ENCODE measurements around the gene TDRD12. TPM values are rescaled to one million over a fixed set of nuclear protein-coding genes. Genes with fewer than 3 reads are reported as not detected.

TDRD12 gene
- total and polyA plus RNA-seq, 2 of the 13 experiments (the other 11 are each of a cell fraction or from before 2014, with no cell fraction given): 0.03 to 0.40 TPM

DNA sequence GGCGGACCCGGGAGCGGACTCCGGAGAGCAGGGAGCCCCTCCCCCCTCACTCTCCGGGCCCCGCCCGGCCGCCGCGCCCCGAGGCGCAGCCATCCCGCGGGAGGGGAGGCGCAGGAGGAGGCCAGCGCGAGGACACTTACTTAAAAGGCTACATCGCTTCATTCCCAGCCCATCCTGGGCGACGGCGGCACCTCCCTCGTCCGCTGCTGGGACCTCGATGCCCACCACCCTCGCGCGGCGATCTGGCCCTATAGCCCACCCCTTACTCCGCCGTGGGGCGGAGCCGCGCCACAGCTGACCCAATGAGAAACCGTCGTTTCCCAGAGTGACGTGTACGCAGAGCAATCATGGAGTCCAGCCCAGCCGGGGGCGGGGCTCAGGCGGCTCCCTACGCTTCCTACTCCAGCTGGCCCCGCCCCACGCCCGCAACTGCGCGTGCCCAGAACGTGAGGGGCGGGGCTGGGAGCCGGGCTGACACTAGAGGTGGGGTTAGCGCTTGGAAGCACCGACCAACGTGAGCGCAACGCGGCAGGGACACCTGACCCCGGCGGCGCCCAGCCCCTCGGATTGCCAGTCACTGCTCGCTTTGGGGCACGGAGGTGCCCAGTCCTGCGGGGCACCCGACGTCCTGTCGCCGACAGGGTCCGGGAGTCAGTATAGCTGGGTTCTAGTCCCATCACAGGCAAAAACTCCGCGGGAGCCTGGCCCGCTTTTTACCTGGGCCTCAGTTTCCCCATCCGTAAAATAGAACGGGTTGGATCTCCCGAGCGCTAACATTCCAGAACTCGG is 44.4 kb upstream of the TDRD12 start, which contains the start of gene ANKRD27 (continued):
- TF ChIP-seq REST (IDR thresholded peaks at IDR 0.05; ENCODE audit: borderline replicate concordance in 1 of 2, low read depth in 1 of 2, low read length in 2 of 2) (0 out of 4 replicates have a peak, but pooled peaks of 1 of the 2 experiments have one; percentile 26), ESRRA (CRISPR knock-in tag; IDR thresholded peaks at IDR 0.05; ENCODE audit: low read depth) (peak; percentile 31; the same call in 1 of the 2 replicates), HDAC1 (CRISPR knock-in tag; IDR thresholded peaks at IDR 0.05) (peak; percentile 63), PBX2 (CRISPR knock-in tag; IDR thresholded peaks at IDR 0.05) (peak; percentile 97), THAP8 (CRISPR knock-in tag; IDR thresholded peaks at IDR 0.05; ENCODE audit: borderline replicate concordance) (no peak), KDM5B (CRISPR knock-in tag; IDR thresholded peaks at IDR 0.05; ENCODE audit: borderline replicate concordance) (peak; percentile 23; the same call in 1 of the 2 replicates), ERF (CRISPR knock-in tag; IDR thresholded peaks at IDR 0.05) (peak; percentile 27; the same call in 1 of the 2 replicates), MIER3 (CRISPR knock-in tag; IDR thresholded peaks at IDR 0.05; ENCODE audit: borderline replicate concordance) (0 out of 2 replicates have a peak, but pooled peaks have one; percentile 20), ZNF737 (CRISPR knock-in tag; IDR thresholded peaks at IDR 0.05; ENCODE audit: borderline replicate concordance) (no peak), KAT8 (CRISPR knock-in tag; IDR thresholded peaks at IDR 0.05) (peak; percentile 52; the same call in 1 of the 2 replicates), TRAFD1 (CRISPR knock-in tag; IDR thresholded peaks at IDR 0.05; ENCODE audit: borderline replicate concordance) (no peak)
- TF ChIP-seq, protein P1, sequence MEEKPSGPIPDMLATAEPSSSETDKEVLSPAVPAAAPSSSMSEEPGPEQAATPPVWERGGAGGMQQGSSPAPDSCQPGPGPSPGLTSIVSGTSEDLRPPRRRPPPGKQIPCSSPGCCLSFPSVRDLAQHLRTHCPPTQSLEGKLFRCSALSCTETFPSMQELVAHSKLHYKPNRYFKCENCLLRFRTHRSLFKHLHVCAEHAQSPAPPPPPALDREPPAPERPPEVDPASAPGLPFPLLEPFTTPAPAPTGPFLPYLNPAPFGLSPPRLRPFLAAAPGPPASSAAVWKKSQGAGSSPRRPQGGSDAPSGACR (CRISPR knock-in tag; IDR thresholded peaks at IDR 0.05): 0 out of 2 replicates have a peak, but pooled peaks have one; percentile 38
- TF ChIP-seq, protein P2, sequence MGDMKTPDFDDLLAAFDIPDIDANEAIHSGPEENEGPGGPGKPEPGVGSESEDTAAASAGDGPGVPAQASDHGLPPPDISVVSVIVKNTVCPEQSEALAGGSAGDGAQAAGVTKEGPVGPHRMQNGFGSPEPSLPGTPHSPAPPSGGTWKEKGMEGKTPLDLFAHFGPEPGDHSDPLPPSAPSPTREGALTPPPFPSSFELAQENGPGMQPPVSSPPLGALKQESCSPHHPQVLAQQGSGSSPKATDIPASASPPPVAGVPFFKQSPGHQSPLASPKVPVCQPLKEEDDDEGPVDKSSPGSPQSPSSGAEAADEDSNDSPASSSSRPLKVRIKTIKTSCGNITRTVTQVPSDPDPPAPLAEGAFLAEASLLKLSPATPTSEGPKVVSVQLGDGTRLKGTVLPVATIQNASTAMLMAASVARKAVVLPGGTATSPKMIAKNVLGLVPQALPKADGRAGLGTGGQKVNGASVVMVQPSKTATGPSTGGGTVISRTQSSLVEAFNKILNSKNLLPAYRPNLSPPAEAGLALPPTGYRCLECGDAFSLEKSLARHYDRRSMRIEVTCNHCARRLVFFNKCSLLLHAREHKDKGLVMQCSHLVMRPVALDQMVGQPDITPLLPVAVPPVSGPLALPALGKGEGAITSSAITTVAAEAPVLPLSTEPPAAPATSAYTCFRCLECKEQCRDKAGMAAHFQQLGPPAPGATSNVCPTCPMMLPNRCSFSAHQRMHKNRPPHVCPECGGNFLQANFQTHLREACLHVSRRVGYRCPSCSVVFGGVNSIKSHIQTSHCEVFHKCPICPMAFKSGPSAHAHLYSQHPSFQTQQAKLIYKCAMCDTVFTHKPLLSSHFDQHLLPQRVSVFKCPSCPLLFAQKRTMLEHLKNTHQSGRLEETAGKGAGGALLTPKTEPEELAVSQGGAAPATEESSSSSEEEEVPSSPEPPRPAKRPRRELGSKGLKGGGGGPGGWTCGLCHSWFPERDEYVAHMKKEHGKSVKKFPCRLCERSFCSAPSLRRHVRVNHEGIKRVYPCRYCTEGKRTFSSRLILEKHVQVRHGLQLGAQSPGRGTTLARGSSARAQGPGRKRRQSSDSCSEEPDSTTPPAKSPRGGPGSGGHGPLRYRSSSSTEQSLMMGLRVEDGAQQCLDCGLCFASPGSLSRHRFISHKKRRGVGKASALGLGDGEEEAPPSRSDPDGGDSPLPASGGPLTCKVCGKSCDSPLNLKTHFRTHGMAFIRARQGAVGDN (CRISPR knock-in tag; IDR thresholded peaks at IDR 0.05): peak; percentile 86

Measured in HepG2 (cell line).